GM19397 (cell line): ENCODE results near the gene ERC1.
"Not testable (repeated sequence)": the region's sequence is repeated elsewhere in the genome, so short reads cannot be mapped to it uniquely, and the experiment has no call there.

Experiments
- ATAC-seq: cut with Tn5 transposase; IDR thresholded peaks from one replicate; pipeline ENCODE4 v1.9.1; 2021; ENCODE audit warnings: mild to moderate bottlenecking, moderate library complexity; ENCODE audit not compliant: unreplicated experiment

Gene ERC1

DNA sequence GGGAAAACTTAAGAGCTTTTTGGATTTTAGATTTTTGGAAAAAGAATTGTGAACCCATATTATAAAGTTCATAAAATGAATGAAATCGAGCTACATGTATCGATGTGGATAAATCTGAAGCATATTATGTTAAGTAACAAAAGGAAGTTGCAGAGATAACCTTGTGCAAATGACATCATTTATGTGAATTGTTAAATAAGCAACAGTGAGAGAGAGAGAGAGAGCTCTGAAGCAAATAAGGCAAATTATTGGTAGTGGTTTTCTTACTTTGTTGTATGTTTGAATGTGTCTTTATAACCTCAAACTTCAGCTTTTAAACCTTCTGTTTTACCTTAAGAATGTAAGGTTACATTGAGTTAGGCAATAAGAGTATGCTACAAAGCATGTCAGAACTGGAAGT is 78.8 kb downstream of the ERC1 start:
- no peak for ATAC-seq

DNA sequence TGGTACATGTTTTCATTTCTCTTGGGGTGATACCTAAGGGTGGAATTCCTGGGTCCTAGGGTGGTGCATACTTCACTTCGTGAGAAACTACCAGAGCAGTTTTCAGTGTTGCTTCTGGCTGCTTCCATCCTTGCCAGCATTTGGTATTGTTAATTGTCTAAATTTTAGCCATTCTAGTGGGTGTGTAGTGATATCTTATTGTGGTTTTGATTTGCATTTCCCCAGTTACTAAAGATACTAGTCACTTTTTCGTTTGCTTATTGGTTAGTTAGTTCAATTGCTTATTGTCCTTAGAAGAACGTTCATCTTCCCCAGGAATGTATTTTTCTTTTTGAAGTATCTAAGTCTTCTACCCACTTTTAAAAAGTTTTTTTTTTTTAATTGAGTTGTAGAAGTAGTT is 80.2 kb downstream of the ERC1 start:
- no peak for ATAC-seq

DNA sequence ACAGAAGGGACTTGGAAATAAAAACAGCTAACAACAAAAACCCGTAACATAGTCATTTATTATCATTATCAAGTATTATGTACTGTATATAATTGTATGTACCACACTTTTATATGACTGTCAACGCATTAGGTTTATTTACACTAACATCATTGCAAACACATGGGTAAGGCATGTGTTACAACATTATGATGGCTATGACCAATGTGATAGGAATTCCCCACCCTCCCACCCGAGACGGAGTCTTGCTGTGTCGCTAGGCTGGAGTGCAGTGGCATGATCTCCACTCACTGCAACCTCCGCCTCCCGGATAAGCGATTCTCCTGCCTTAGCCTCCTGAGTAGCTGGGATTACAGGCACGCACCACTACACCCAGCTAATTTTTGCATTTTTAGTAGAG is 82.6 kb downstream of the ERC1 start:
- ATAC-seq, result no peak

DNA sequence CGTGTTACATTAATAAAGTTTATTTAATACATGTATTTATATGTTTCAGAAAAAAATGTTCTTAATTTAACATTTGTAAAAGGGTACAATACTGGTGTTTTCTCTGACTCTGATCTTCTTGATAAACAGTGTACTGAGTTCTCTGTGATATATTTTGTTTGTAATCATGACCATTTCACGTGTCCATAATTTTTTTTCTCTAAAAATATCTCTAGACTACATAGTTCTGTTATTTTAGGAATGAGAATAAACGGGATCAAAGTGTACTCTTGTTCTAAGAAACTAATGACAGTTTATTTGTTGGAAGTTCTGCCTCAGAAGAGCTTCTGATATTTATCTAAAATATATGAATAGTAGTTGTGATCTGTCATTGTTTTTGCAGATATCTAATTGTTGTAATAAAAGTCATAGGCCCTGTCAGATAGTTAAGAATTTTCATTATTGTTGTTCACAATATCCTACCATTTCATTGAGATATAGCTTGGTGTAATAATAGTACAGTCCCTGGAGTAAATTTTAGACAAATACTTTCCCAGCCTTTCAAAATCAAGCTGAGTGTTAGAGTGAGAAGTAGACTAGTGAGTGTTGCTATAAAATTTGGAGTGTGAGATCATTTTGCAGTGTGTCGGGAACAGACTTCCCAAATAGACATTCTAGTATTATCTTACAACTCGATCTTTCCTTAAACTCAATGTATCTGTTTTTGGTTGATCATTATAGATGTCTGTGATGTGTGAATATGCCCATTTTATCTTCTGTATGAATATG is 86.2 kb downstream of the ERC1 start:
- no peak for ATAC-seq

GRCh38 chr12:1078002-1078401 is 87.0 kb downstream of the ERC1 start:
- ATAC-seq, result no peak

- ATAC-seq, result no peak
Observed at GRCh38 chr12:1080520-1081223, 89.6 kb downstream of the ERC1 start.

DNA sequence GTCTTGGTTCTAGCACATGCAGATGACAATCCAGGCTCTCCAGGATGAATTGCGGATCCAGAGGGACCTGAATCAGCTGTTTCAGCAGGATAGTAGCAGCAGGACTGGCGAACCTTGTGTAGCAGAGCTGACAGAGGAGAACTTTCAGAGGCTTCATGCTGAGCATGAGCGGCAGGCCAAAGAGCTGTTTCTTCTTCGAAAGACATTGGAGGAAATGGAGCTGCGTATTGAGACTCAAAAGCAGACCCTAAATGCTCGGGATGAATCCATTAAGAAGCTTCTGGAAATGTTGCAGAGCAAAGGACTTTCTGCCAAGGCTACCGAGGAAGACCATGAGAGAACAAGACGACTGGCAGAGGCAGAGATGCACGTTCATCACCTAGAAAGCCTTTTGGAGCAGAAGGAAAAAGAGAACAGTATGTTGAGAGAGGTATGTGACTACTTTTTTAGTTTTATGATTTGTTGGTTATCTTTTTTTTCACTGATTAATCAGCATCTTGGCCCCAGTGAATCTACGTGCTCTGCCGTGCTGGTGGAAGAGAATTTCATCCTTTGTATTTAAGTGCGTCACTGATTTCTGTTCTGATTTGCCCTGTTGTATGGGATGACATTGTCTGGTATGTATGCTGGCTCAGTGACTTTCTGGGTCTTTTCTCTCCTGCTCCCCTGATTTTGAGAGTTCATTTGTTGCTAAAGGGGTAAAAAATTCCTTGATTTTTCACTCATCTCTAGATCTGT is 92.3 kb downstream of the ERC1 start:
- no peak for ATAC-seq

DNA sequence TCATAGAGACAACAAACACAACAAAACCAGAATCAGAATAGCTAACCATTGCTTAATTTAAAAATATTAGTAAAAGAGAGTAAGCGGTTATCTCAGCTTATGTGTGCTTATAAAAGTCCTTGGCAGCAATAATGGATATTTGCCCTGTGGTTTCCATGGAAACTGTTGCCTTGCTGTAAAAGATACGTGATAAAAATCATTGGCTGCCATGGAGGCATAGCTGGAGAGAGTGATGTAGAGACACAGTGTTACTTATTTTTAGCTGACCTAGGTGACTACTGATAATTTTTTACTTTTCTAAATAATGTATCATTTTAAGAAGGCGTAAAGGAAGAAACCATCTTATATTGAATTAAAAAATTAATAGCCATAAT is 92.9 kb downstream of the ERC1 start:
- ATAC-seq, result no peak

- no peak for ATAC-seq
Observed at GRCh38 chr12:1091350-1091749, 100.3 kb downstream of the ERC1 start.

DNA sequence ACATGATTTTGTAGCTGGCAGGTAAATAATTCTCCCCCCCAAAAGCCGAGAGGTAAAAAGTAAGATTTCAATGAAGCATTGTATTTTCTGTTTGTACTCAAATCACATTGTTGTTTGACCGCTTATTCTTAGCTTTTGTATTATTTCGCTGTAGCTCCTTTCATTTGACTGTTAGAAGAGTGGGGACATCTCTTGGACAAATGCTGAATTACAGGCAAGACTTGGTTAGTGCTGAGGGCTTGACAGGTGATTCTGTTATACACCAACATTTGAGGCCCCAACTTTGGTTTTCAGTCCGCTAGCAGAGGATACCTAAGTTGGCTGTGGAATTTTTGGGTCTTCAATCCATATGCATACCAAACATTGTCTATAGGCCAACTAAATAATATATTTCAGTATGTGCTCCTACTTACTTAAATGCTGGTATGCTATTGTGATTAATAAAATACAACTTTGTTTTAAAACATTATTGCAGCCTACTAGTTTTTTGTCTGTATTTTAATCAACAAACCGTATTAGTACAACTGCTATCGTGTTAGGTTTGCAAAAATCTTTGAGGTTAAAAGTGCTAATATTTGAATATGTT is 102.2 kb downstream of the ERC1 start:
- no peak for ATAC-seq

GRCh38 chr12:1094714-1095113 is 103.7 kb downstream of the ERC1 start:
- no peak for ATAC-seq

DNA sequence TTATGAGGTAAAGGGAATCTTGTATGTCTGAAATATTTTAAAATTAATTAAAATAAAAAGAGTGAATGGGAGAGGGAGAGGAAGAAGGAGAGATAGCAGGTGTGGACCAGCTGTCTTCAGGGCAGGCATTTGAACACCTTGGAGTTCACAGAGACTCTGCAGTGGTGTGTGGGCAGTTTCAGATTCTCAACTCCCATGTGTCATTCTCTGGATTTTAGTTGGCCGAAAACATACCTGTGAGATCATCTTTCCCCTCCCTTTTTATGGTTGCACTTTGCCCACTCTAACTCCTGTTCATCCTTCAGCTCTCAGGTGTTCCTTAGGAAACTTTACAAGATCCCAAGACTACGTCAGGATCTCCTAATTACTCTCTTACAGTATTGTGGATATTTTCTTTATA is 108.1 kb downstream of the ERC1 start:
- ATAC-seq, result no peak

- not testable (repeated sequence) for ATAC-seq
Observed at GRCh38 chr12:1099618-1100017, 108.6 kb downstream of the ERC1 start.

GRCh38 chr12:1102115-1102514 is 111.1 kb downstream of the ERC1 start:
- no peak for ATAC-seq

DNA sequence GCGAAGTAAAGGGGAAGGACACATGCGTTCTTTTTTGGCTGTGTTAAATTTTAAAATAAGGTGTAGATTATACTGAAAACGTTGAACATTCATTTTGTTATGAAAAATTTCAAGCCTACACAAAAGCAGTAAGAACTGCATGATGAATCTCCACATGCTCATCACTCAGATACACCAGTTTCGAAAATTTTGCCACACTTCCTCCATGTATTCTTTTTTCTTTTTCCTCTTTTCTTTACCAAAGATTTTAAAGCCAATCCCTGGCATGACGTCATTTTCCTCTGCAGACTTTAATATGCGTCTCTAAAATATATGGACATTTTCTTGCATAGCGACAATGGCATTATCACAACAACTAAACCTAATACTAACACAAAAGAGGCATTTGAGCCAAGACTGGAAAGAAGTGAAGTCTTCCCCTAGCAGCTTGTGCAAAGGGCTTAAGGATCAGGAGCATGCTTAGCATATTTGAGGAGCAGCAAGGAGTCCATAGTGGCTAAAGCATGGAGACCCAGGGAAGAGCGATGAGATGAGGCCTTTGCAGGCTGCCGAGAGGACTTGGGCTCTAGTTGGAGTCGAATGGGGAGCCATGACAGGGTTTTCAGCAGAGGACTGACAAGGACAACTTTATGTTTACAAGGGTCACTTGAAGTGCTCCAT is 111.9 kb downstream of the ERC1 start:
- ATAC-seq, result no peak

- no peak for ATAC-seq
Observed at GRCh38 chr12:1103632-1104031, 112.6 kb downstream of the ERC1 start.

- ATAC-seq, result no peak
Observed at GRCh38 chr12:1104088-1104800, 113.2 kb downstream of the ERC1 start.

GRCh38 chr12:1107669-1108068 is 116.6 kb downstream of the ERC1 start:
- no peak for ATAC-seq

DNA sequence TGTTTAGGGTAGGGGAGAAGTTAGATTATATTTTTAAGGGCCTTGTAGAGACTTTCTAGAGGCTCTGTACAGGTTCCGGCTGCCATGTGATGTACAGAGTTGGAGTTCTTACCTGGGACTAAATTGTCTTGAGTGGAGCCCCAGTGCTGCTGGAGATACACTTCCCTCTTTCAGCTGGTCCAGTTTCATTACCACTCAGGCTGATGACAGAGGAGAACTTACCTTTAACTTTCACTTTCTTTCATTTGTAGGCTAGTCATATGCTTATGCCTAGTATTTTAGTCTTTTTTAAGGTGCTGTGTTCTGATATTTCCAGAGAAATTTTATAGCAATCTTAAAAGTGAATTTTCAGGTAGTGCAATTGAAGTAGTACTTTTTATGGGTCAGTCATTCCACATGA is 117.3 kb downstream of the ERC1 start:
- ATAC-seq, result no peak

- ATAC-seq, result no peak
Observed at GRCh38 chr12:1115484-1116231, 124.6 kb downstream of the ERC1 start.
